KMS-11 (cell line): ENCODE data around the gene TM9SF1.

Experiments used
- H2AFZ ChIP-seq: fragments of 200-600 bp; sonication (generic); 2 replicates; pipeline ENCODE4 v1.6.1; 2016; ENCODE audit warnings: antibody characterized with exemption, mixed run types, low read depth
- H3K27ac ChIP-seq: fragments of 200-600 bp; sonication (generic); 2 replicates; pipeline ENCODE4 v1.6.1; 2016; ENCODE audit warnings: mild to moderate bottlenecking, mixed run types
- H3K27me3 ChIP-seq: fragments of 200-600 bp; sonication (generic); 2 replicates; pipeline ENCODE4 v1.6.1; 2017; ENCODE audit warnings: mild to moderate bottlenecking, low read depth, mixed run types, moderate library complexity; ENCODE audit not compliant: insufficient read depth
- H3K36me3 ChIP-seq: fragments of 200-600 bp; sonication (generic); 2 replicates; pipeline ENCODE4 v1.6.1; 2017; ENCODE audit warnings: mild to moderate bottlenecking, mixed run types; ENCODE audit not compliant: insufficient read depth
- H3K4me1 ChIP-seq: fragments of 200-600 bp; sonication (generic); 2 replicates; pipeline ENCODE4 v1.6.1; 2016; ENCODE audit warnings: mild to moderate bottlenecking, low read depth, mixed run types; ENCODE audit not compliant: poor library complexity, severe bottlenecking
- H3K4me2 ChIP-seq: fragments of 200-600 bp; sonication (generic); 2 replicates; pipeline ENCODE4 v1.7.0; 2016; ENCODE audit warnings: mild to moderate bottlenecking, mixed run types
- H3K4me3 ChIP-seq: fragments of 200-600 bp; sonication (generic); IDR thresholded peaks from 2 replicates; pipeline ENCODE4 v1.6.1; 2017; ENCODE audit warnings: low read depth, low read length, mixed read lengths; ENCODE audit not compliant: insufficient read depth
- H3K79me2 ChIP-seq: fragments of 200-600 bp; sonication (generic); 2 replicates; pipeline ENCODE4 v1.6.1; 2016; ENCODE audit warnings: low read depth, mixed run types; ENCODE audit not compliant: insufficient read depth
- H3K9ac ChIP-seq: fragments of 200-600 bp; sonication (generic); 2 replicates; pipeline ENCODE4 v1.6.1; 2016; ENCODE audit warnings: mild to moderate bottlenecking, mixed run types
- H4K20me1 ChIP-seq: fragments of 200-600 bp; sonication (generic); 2 replicates; pipeline ENCODE4 v1.6.1; 2016; ENCODE audit warnings: mild to moderate bottlenecking, mixed run types; ENCODE audit not compliant: insufficient read depth
- CTCF ChIP-seq: fragments of 200-600 bp; sonication (generic); conservative IDR thresholded peaks from 2 replicates; pipeline ENCODE4 v1.6.1; 2017; ENCODE audit warnings: low read depth, mild to moderate bottlenecking, antibody characterized with exemption, low read length, moderate library complexity, mixed read lengths

The TM9SF1 gene

GRCh38 chr14:24236689-24237462, 41.6 kb upstream of the TM9SF1 start:
- H3K9ac ChIP-seq = no peak overlapping the region
- H3K4me3 ChIP-seq = no peak overlapping the region
- no peaks in the 10 kb centered on the region for H3K79me2 ChIP-seq
- no peak overlapping the region for H3K4me2 ChIP-seq
- no peaks in the 10 kb centered on the region for H4K20me1 ChIP-seq
- no peaks in the 10 kb centered on the region for H3K27me3 ChIP-seq
- peaks cover 20% of the 10 kb centered on the region for H3K4me1 ChIP-seq
- no peak overlapping the region for H2AFZ ChIP-seq
- TF ChIP-seq CTCF = no peak
- no peak overlapping the region for H3K27ac ChIP-seq
- H3K36me3 ChIP-seq = no peaks in the 10 kb centered on the region

DNA sequence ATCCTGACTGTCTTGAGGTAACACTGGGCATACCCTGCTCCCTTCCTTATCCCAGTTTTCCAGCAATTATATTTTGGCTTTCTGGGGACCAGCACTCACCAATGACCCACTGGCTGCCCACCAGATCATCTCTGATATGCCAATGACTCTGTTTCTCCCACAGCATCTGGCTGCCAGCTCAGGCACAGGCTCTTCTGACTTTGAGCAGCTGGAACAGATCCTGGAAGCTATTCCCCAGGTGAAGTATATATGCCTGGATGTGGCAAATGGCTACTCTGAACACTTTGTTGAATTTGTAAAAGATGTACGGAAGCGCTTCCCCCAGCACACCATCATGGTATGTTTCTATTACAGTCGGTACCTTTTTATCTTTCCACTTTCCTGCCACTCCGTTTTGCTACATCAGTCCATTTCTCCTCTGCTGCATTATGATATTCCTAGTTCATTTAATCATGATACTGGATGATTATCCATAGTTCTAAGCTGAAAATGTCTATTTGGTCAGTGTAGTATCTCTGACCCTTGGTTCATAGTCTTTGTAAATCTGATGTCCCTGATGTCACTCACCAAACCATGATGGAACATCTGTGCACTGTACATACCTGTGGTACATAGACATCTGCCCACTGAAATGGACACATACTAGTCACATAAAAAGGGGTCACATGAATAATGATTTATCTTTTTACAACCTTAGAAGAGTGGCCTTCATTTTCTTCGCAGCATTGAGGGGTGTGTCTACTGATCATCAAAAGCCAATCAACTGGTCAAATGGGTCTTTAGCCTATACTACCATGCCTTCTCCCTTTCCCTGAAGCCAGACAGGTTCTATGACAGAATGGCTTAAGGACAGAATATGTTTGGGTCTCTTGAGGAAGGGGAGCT, 40.8 kb upstream of the TM9SF1 start:
- Histone ChIP-seq H3K4me1 (peaks cover 14% of the 10 kb centered on the region), H3K27me3 (no peaks in the 10 kb centered on the region), H3K36me3 (no peaks in the 10 kb centered on the region), H3K79me2 (peaks cover 7% of the 10 kb centered on the region; the same call in 1 of the 2 replicates), H4K20me1 (no peaks in the 10 kb centered on the region), H3K4me3 (no peak overlapping the region), H3K27ac (no peak overlapping the region), H2AFZ (no peak overlapping the region), H3K4me2 (no peak overlapping the region), H3K9ac (no peak overlapping the region)
- no peak for TF ChIP-seq CTCF

- Histone ChIP-seq H2AFZ (no peak overlapping the region), H3K36me3 (no peaks in the 10 kb centered on the region), H3K4me2 (no peak overlapping the region), H3K4me1 (peaks cover 14% of the 10 kb centered on the region), H3K27ac (no peak overlapping the region), H4K20me1 (no peaks in the 10 kb centered on the region), H3K27me3 (no peaks in the 10 kb centered on the region), H3K4me3 (no peak overlapping the region), H3K79me2 (peaks cover 8% of the 10 kb centered on the region; the same call in 1 of the 2 replicates), H3K9ac (no peak overlapping the region)
- TF ChIP-seq CTCF = no peak
Measured at GRCh38 chr14:24234095-24235005, 39.1 kb upstream of the TM9SF1 start.

GRCh38 chr14:24233538-24233866, 38.3 kb upstream of the TM9SF1 start:
- peaks cover 8% of the 10 kb centered on the region; the same call in 1 of the 2 replicates for H3K79me2 ChIP-seq
- TF ChIP-seq CTCF = no peak
- H3K27ac ChIP-seq = no peak overlapping the region
- no peak overlapping the region for H3K4me3 ChIP-seq
- peak overlapping the region; percentile 46; the same call in 1 of the 2 replicates for H3K9ac ChIP-seq
- peak overlapping the region; percentile 76; the same call in 1 of the 2 replicates for H3K4me2 ChIP-seq
- no peaks in the 10 kb centered on the region for H3K36me3 ChIP-seq
- H4K20me1 ChIP-seq = no peaks in the 10 kb centered on the region
- no peaks in the 10 kb centered on the region for H3K27me3 ChIP-seq
- H3K4me1 ChIP-seq = peaks cover 14% of the 10 kb centered on the region
- no peak overlapping the region for H2AFZ ChIP-seq
